Sigmoid colon (tissue), 7 donors: ENCODE data around the gene CDKL1. TPM values are rescaled to one million over a fixed set of nuclear protein-coding genes. Genes with fewer than 3 reads are reported as not detected.

ENCODE experiments used
- DNase-seq: peaks from one replicate; pipeline ENCODE4 v3.0.0-alpha.2; 2019
- H3K27ac ChIP-seq, 4 donors: fragments of 200-600 bp; sonication (generic); one replicate each; pipeline ENCODE4 v1.5.1; 2016 to 2019; ENCODE audit warnings: mild to moderate bottlenecking in 1 of 4
- H3K27me3 ChIP-seq, 3 donors: fragments of 200-600 bp; sonication (generic); one replicate each; pipeline ENCODE4 v1.5.1; 2019; ENCODE audit warnings: mild to moderate bottlenecking in 1 of 3
- H3K36me3 ChIP-seq, 4 donors: fragments of 200-600 bp; sonication (generic); one replicate each; pipeline ENCODE4 v1.5.1; 2016 to 2019
- H3K4me1 ChIP-seq, 4 donors: fragments of 200-600 bp; sonication (generic); one replicate each; pipeline ENCODE4 v1.5.1; 2017 to 2019
- H3K4me3 ChIP-seq, 4 donors: fragments of 200-600 bp; sonication (generic); one replicate each; pipeline ENCODE4 v1.5.1; 2017 to 2019; ENCODE audit warnings: mild to moderate bottlenecking in 2 of 4, moderate library complexity in 1 of 4
- H3K9me3 ChIP-seq, 4 donors: fragments of 200-600 bp in 3 of 4; sonication (generic) in 3 of 4; one replicate each; pipeline versions ENCODE4 v1.5.1 to v1.6.1; 2013 to 2019
- CTCF ChIP-seq, 4 experiments: fragments of 450-650 bp in 3 of 4; fragments of 200-600 bp in 1 of 4; IDR thresholded peaks; one replicate each; pipeline ENCODE4 v1.5.1; 2016 to 2019; ENCODE audit warnings: antibody characterized with exemption in 4 of 4, mild to moderate bottlenecking in 3 of 4, moderate library complexity in 2 of 4
- EP300 ChIP-seq, 4 donors: sonication (generic); formaldehyde crosslinking; IDR thresholded peaks; one replicate each; pipeline ENCODE4 v1.6.1; 2017; ENCODE audit warnings: antibody characterized with exemption in 4 of 4
- POLR2A ChIP-seq, 2 donors: fragments of 450-650 bp; IDR thresholded peaks; one replicate each; pipeline ENCODE4 v1.6.1; 2016; ENCODE audit warnings: antibody characterized with exemption in 2 of 2, mild to moderate bottlenecking in 2 of 2, moderate library complexity in 2 of 2
- POLR2AphosphoS5 ChIP-seq, 4 donors: sonication (generic); formaldehyde crosslinking; IDR thresholded peaks; one replicate each; pipeline ENCODE4 v1.6.1; 2017; ENCODE audit warnings: antibody characterized with exemption in 4 of 4
- WGBS, 2 donors: extraction: QIAGEN DNeasy Blood & Tissue Kit; methylation state at CpG; one replicate each; pipeline ENCODE4 v1.1.7; 2013; 5-methylcytosine and 5-hydroxymethylcytosine counted together
- intact Hi-C: fragments of 100-400 bp; cut with DNase I; formaldehyde crosslinking; loops from one replicate; pipeline ENCODE4 v1.15.1; 2023
- polyA plus RNA-seq, 3 donors: library from polyadenylated mRNA; stranded (reverse); fragments of 200-250 nt; gene quantifications; one replicate each; pipeline ENCODE4 v1.2.3, GENCODE V29; 2013
- total RNA-seq, 4 donors: library from RNA; depleted of rRNA; stranded (reverse); fragments of >200 nt; gene quantifications; one replicate each; pipeline ENCODE4 v1.1.0, GENCODE V29; 2016
- donor health status: healthy with polysubstance abuse.
- donor health status: Bipolar disorder and iron deficiency.
- donor health status: healthy.

The CDKL1 gene
- total and polyA plus RNA-seq, 7 donors, result 4.2 to 91.8 (median 39.8) TPM

DNA sequence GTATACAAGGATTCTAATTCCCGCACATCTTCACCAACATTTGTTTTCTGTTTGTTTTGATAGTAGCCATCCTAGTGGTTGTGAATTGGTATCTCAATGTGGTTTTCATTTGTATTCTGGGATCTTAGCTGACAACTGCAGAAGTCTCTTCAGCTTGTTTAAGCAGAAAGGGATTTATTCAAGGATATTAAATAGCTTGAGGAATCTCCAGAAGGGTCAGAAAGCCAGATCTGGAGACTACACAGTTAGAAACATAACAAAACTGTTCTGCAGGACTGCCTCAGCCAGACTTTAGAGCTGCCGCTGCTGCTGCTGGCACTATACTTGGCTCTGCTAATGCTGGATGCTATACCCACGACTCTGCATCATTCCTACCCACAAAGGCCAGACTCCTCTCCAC is 13.4 kb upstream of the CDKL1 start:
- TF ChIP-seq EP300 (IDR thresholded peaks at IDR 0.05) (no peak), POLR2A (IDR thresholded peaks at IDR 0.05) (no peak), POLR2AphosphoS5 (IDR thresholded peaks at IDR 0.05) (no peak), CTCF (IDR thresholded peaks at IDR 0.05) (no peak)
- H3K36me3 ChIP-seq, result no peaks in the 10 kb centered on the region
- no peak for DNase-seq
- no peaks in the 10 kb centered on the region for H3K27me3 ChIP-seq
- H3K4me1 ChIP-seq, result no peaks in the 10 kb centered on the region
- H3K4me3 ChIP-seq, result no peak overlapping the region
- H3K27ac ChIP-seq, result no peak overlapping the region
- intact Hi-C loops, result no loop called here
- H3K9me3 ChIP-seq, result no peaks in the 10 kb centered on the region
- WGBS, 2 donors, result 83 to 86% methylated on average over 3 of the region's 3 CpGs

- 86 to 92% methylated on average over 6 of the region's 6 CpGs for WGBS, 2 donors
- no peaks in the 10 kb centered on the region for H3K36me3 ChIP-seq
- H3K4me1 ChIP-seq, result peaks cover 0 to 10% (median 3%) of the 10 kb centered on the region in 4 donors
- no peak for DNase-seq
- no peaks in the 10 kb centered on the region for H3K27me3 ChIP-seq
- intact Hi-C loops, result no loop called here
- no peaks in the 10 kb centered on the region for H3K9me3 ChIP-seq
- H3K27ac ChIP-seq, result no peak overlapping the region
- no peak for TF ChIP-seq EP300 (IDR thresholded peaks at IDR 0.05)
- TF ChIP-seq POLR2AphosphoS5 (IDR thresholded peaks at IDR 0.05), result no peak
- no peak for TF ChIP-seq POLR2A (IDR thresholded peaks at IDR 0.05)
- no peak for TF ChIP-seq CTCF (IDR thresholded peaks at IDR 0.05)
- no peak overlapping the region for H3K4me3 ChIP-seq
These were observed 10.6 kb upstream of the CDKL1 start for GRCh38 chr14:50407111-50407812.

- DNase-seq, result no peak
- Histone ChIP-seq H3K27me3 (no peaks in the 10 kb centered on the region), H3K9me3 (no peaks in the 10 kb centered on the region), H3K4me1 (peaks cover 0 to 35% (median 26%) of the 10 kb centered on the region in 4 donors), H3K36me3 (no peaks in the 10 kb centered on the region), H3K27ac (peak overlapping the region in 1 of 4 donors; percentile 24), H3K4me3 (no peak overlapping the region)
- intact Hi-C loops, result loop anchor here (2.0 kb wide), 1 partner anchor 129 kb away; the partner anchor contains the start of gene MAP4K5
- TF ChIP-seq POLR2A (IDR thresholded peaks at IDR 0.05) (no peak), CTCF (IDR thresholded peaks at IDR 0.05) (no peak), EP300 (IDR thresholded peaks at IDR 0.05) (no peak), POLR2AphosphoS5 (IDR thresholded peaks at IDR 0.05) (no peak)
These were observed 6.7 kb upstream of the CDKL1 start for GRCh38 chr14:50403419-50403818.

DNA sequence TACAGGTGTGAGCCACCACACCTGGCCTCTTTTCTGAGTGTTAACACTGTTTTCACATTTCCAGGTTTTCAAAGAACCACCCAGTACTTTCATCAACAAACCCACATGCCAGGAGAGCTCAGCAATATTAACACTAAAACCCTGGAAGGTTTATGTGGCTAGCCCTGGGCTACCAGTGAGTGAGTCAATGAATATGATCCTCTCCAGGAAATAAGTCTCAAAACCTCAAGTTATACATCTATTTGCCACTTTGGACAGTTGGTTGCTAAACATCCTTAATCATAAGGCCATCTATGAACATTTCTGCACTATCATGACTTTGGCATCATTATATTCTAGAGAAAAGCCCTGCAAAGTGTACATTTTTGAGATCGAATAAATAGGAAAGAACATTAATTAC is 6.3 kb upstream of the CDKL1 start:
- WGBS, 2 donors, result 64 to 83% methylated on average over 1 of the region's 1 CpG
- peak overlapping the region in 1 of 4 donors; percentile 24 for H3K27ac ChIP-seq
- H3K4me1 ChIP-seq, result peaks cover 0 to 40% (median 30%) of the 10 kb centered on the region in 4 donors
- no peak for TF ChIP-seq POLR2A (IDR thresholded peaks at IDR 0.05)
- TF ChIP-seq POLR2AphosphoS5 (IDR thresholded peaks at IDR 0.05), result no peak
- no peak for TF ChIP-seq CTCF (IDR thresholded peaks at IDR 0.05)
- no peak for TF ChIP-seq EP300 (IDR thresholded peaks at IDR 0.05)
- H3K27me3 ChIP-seq, result no peaks in the 10 kb centered on the region
- no peak for DNase-seq
- no peaks in the 10 kb centered on the region for H3K9me3 ChIP-seq
- H3K36me3 ChIP-seq, result no peaks in the 10 kb centered on the region
- no peak overlapping the region for H3K4me3 ChIP-seq
- intact Hi-C loops, result loop anchor here (2.0 kb wide), 1 partner anchor 130 kb away; the partner anchor contains the start of gene MAP4K5
